ENCODE data around the gene SH2D3C.

Gene SH2D3C

GRCh38 chr9:127717766-127718165, 60.7 kb downstream of the SH2D3C start:
- no peak for DNase-seq (ENCODE audit: low spot score)

DNA sequence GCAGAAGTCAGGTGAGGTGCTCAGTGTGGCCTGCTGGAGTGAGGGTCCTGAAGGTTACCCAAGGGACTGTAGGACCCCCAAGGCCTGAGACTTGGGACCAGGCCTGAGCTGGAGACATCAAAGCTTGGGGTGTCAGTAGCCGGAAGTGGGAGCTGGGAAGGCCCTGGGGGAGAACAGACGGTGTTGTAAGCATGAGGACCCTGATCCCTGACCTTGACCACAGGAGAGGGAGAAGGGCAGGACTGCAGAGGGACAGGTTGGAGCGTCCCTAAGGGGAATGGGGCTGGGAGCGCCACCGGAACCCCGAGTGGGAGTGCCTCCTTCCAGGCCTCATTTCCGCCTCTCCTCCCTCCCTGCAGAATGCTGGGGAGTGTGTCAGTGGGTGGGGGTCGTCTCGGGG, 62.1 kb downstream of the SH2D3C start:
- DNase-seq (ENCODE audit: low spot score), result no peak

GRCh38 chr9:127715470-127716337, 62.8 kb downstream of the SH2D3C start, which contains the start of the genes PTRH1 and TTC16:
Gene PTRH1 (minus strand): TSS chr9:127715663. CDS start chr9:127715639, 24 bp downstream.
Gene TTC16 (plus strand): TSS chr9:127716079. CDS start chr9:127716146, 67 bp downstream.
- peak; percentile 98 for DNase-seq (ENCODE audit: low spot score)

GRCh38 chr9:127714951-127715469, 63.5 kb downstream of the SH2D3C start:
- DNase-seq (ENCODE audit: low spot score), result no peak

DNA sequence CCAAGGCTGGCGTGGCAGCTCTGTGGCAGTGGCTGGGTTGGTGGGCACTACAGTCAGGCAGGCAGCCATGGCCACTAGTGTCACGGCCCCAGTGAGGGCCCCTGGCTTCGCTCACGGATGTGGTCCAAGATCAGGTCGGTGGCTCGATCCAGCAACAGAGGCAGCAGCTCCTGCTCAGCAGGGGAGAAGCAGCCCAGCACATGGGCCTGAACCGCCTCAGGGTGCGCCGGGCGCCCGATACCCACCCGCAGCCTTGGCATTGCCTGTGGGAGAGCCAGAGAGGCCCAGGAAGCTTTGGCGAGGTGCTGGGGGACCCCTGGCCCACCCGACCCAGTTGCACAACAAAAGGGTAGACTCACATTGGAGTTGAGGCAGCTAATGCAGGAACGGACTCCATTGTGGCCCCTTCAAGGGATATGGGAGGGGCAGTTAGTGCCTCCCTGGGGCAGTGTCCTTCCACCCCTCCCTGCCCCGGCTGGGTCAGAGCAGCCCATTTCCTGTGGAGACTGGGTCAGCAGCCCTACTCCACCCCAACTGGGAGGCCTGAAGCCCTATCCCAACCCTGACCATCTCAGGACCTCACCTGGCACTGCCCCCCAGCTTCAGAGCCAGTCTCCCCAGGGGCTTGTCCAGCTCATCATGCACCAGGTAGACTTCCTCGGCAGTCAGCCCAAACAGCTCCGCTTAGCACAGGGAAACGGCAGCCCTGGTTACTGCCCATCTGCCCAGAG, 64.3 kb downstream of the SH2D3C start:
- no peak for DNase-seq (ENCODE audit: low spot score)

DNA sequence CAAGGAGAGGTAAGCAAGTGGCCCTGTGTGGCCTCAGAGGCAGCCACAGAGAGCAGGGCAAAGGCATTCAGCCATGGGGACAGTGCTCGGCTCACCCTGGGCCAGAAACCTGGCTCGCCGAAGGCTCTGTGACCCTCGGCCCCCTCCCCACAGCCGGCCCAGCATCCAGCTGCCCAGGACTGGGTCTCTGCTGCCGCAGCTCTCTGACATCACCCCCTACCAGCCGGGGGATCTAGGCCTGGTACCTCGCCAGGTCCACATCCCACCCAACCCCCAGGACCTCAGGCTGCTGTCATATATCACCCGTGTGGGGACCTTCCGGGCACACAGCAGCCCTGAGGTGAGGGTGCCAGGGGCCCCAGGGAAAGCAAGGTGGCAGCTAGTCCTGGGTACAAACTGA, 65.6 kb downstream of the SH2D3C start:
- no peak for DNase-seq (ENCODE audit: low spot score)

GRCh38 chr9:127712371-127712770, 66.1 kb downstream of the SH2D3C start:
- DNase-seq (ENCODE audit: low spot score), result no peak

- DNase-seq (ENCODE audit: low spot score), result no peak
These were observed 66.6 kb downstream of the SH2D3C start for GRCh38 chr9:127711831-127712274.

- DNase-seq (ENCODE audit: low spot score), result no peak
These were observed 67.2 kb downstream of the SH2D3C start for GRCh38 chr9:127711226-127711701.

DNA sequence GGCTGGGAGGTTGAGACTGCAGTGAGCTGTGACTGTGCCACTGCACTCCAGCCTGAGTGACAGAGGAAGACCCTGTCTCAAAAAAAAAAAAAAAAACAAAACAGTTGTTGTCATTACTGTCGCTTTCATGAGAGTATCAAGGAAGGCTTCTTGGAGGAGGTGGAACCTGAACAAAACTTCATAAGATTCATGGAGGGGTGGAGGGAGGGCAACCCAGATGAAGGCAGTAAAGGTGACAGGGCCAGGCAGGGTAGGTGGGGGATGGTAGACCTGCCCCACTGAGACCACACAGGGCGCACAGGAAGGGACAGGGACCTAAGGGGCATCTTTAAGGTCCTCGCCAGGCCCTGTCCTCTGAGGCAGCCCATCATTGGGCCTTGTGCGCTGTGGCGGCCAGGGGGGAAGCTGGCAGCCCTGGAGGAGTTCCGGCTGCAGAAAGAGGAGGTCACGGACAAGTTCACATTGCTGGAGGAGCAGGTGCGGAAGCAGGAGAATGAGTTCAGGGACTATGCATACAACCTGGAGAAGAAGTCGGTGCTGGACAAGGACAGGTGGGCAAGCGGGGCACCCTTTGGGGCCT, 68.2 kb downstream of the SH2D3C start:
- no peak for DNase-seq (ENCODE audit: low spot score)

DNA sequence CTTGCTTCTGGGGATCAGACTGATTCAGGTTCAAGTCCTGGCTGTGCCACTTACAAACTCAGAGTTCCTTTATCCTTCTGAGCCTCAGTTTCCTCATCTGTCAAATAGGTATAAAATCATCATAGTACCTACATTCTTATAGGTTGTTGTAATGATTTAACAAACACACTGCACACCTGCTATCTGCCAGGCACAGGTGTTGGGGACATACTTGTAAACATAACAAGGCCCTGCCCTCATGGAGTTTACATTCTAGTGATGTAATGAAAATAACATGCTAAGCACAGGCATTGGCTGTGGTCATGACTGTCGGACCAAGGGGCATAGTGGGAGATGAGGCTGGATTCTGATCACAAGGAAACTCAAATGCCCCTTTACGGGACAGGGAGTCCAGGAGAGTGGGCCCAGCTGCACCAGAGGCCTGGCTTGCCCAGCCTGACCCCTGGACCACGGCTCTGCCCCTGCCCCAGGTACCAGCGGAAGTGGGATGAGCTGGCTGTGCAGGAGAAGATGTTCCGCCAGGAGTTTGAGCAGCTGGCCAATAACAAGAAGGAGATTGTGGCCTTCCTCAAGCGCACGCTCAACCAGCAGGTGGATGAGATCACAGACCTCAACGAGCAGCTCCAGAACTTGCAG, 69.4 kb downstream of the SH2D3C start:
- DNase-seq (ENCODE audit: low spot score), result no peak

- no peak for DNase-seq (ENCODE audit: low spot score)
These were observed 70.7 kb downstream of the SH2D3C start for GRCh38 chr9:127707766-127708165.

DNA sequence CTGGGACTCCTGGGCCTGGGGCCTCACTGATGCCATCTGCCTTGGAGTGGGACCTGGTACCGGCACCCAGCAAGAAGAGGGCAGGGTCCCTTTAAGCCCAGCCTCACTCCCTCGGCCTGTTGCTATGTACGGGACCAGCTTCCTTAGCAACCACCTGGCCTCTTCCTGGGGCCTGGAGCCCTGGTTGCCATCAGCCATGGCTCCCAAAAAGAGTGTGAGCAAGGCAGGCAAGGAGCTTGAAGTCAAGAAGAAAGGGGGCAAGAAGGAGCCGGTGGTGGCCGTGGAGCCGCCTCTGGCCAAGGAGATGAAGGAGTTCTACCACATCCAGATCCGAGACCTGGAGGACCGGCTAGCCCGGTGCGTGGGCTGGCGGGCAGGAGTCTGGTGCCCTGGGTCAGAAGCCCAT, 71.6 kb downstream of the SH2D3C start, which contains the start of gene CFAP157:
TSS of gene CFAP157 (plus strand) at position 153 of the 406 bp plus-strand sequence. CDS start at position 197, 44 bp downstream.
- DNase-seq (ENCODE audit: low spot score), result no peak

- DNase-seq (ENCODE audit: low spot score), result no peak
These were observed 72.7 kb downstream of the SH2D3C start for GRCh38 chr9:127705577-127706379.

DNA sequence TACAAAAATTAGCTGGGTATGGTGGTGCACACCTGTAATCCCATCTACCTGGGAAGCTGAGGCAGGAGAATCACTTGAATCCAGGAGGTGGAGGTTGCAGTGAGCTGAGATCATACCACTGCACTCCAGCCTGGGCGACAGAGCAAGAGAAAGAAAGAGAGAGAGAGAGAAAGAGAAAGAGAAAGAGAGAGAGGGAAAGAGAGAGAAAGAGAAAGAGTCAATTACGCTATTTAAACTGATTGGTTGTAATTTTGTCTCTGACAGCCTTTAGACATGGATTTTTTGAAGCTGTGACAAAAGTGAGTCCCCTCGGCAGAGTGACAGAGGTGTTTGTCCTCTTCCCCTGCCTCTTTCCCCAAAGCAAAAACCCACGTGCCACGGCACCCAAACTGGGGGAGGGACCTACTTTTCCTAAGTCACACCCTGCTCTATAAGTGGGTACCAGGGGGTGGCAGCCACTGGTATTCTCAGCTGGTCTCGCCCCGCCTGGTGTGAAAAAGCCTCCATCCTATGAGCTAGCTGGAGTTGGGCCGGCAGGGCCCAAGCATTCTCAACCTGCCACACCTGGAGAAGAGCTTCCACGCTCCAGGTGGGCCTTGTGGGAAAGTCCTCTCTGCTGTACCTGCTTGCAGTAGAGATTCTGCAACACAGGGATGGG, 75.0 kb downstream of the SH2D3C start:
- DNase-seq (ENCODE audit: low spot score), result no peak

DNA sequence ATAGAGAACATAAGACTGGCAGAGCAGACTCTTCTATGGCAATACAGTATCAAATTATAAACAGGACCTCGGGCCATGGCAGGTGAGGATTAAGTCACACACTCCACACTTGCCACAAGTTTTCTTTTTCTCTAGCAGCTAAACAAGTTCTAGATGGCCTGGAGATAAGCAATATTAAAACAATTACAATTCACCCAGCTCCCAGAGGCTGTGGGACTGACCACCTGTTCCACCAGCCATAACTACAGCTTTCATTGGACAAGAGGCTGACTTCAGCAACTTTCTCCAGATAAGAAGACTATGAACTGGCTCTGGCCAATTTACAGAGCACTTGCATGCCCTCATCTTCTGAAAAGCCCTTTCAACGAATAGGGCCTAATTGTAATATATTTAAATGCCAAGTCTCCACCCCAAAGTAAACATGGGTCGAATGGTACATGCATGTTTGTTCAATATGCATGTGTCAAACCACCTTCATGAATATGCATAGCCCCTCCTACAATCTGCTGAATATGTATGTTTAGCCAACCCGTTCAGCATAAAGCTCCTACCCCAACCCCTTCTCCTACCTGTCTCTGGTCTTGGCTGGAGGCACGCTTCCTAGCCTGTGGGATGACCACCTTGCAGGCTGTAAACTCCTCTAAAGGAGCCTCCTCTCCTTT, 77.7 kb downstream of the SH2D3C start:
- DNase-seq (ENCODE audit: low spot score), result no peak

GRCh38 chr9:127700140-127700539, 78.3 kb downstream of the SH2D3C start:
- no peak for DNase-seq (ENCODE audit: low spot score)

- DNase-seq (ENCODE audit: low spot score), result peak; percentile 88
These were observed 79.3 kb downstream of the SH2D3C start for GRCh38 chr9:127698985-127699670.

DNA sequence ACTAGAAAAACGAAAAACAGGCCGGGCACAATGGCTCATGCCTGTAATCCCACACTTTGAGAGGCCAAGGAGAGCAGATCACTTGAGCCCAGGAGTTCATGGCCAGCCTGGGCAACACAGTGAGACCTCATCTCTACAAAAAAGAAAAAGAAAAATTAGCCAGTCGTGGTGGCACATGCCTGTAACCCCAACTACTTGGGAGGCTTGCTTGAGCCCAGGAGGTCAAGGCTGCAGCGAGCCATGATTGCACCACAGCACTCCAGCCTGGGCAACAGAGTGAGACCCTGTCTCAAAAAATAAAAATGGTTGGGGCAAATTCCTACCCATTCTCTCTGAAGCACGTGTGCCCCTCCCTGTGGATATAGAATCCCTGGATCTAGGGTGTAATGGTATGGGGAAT, 80.1 kb downstream of the SH2D3C start:
- DNase-seq (ENCODE audit: low spot score), result no peak
